Activated naive CD8-positive, alpha-beta T cell (primary cell): Measurements from ENCODE around the gene ANO6.

ENCODE experiments used
- H3K27ac Mint-ChIP-seq: one replicate; pipeline ENCODE4 v1.8.0; 2021; ENCODE audit warnings: mixed read lengths
- H3K27me3 Mint-ChIP-seq: one replicate; pipeline ENCODE4 v1.8.0; 2021; ENCODE audit warnings: mixed read lengths
- H3K36me3 Mint-ChIP-seq: one replicate; pipeline ENCODE4 v1.8.0; 2021; ENCODE audit warnings: mixed read lengths
- H3K4me1 Mint-ChIP-seq: one replicate; pipeline ENCODE4 v1.8.0; 2021; ENCODE audit warnings: low read depth, mixed read lengths
- H3K4me3 Mint-ChIP-seq: one replicate; pipeline ENCODE4 v1.8.0; 2021; ENCODE audit warnings: mild to moderate bottlenecking, mixed read lengths
- H3K9me3 Mint-ChIP-seq: one replicate; pipeline ENCODE4 v1.8.0; 2021; ENCODE audit warnings: low read depth, mixed read lengths

Gene ANO6

GRCh38 chr12:45439039-45439438 lies 223.1 kb downstream of the ANO6 start:
- H3K4me1 Mint-ChIP-seq, result no peaks in the 10 kb centered on the region
- H3K4me3 Mint-ChIP-seq, result no peak overlapping the region
- H3K36me3 Mint-ChIP-seq, result peaks cover 10% of the 10 kb centered on the region
- H3K9me3 Mint-ChIP-seq, result peaks cover 8% of the 10 kb centered on the region
- no peaks in the 10 kb centered on the region for H3K27me3 Mint-ChIP-seq
- H3K27ac Mint-ChIP-seq, result no peak overlapping the region

GRCh38 chr12:45446013-45446412 lies 230.1 kb downstream of the ANO6 start:
- Mint-ChIP-seq H3K9me3 (peaks cover 29% of the 10 kb centered on the region), H3K36me3 (peaks cover 20% of the 10 kb centered on the region), H3K27ac (no peak overlapping the region)

GRCh38 chr12:45458238-45458637 lies 242.3 kb downstream of the ANO6 start:
- Mint-ChIP-seq H3K27me3 (peaks cover 2% of the 10 kb centered on the region), H3K9me3 (no peaks in the 10 kb centered on the region), H3K36me3 (peaks cover 3% of the 10 kb centered on the region), H3K4me1 (no peaks in the 10 kb centered on the region), H3K4me3 (no peak overlapping the region), H3K27ac (no peak overlapping the region)

More at GRCh38 chr12:45446013-45446412, 230.1 kb downstream of the ANO6 start:
- Mint-ChIP-seq H3K4me3 (no peak overlapping the region), H3K27me3 (peaks cover 2% of the 10 kb centered on the region), H3K4me1 (no peaks in the 10 kb centered on the region)

- Mint-ChIP-seq H3K4me3 (no peak overlapping the region), H3K9me3 (no peaks in the 10 kb centered on the region), H3K27me3 (peaks cover 4% of the 10 kb centered on the region)
Measured at GRCh38 chr12:45458854-45459807, 243.2 kb downstream of the ANO6 start.

GRCh38 chr12:45462506-45462905 lies 246.6 kb downstream of the ANO6 start:
- Mint-ChIP-seq H3K9me3 (no peaks in the 10 kb centered on the region), H3K27ac (no peak overlapping the region), H3K27me3 (peaks cover 6% of the 10 kb centered on the region), H3K4me3 (no peak overlapping the region), H3K4me1 (no peaks in the 10 kb centered on the region), H3K36me3 (peaks cover 5% of the 10 kb centered on the region)

More at GRCh38 chr12:45458854-45459807, 243.2 kb downstream of the ANO6 start:
- no peak overlapping the region for H3K27ac Mint-ChIP-seq
- H3K4me1 Mint-ChIP-seq, result no peaks in the 10 kb centered on the region
- peaks cover 3% of the 10 kb centered on the region for H3K36me3 Mint-ChIP-seq

- Mint-ChIP-seq H3K36me3 (peaks cover 2% of the 10 kb centered on the region), H3K4me1 (peaks cover 5% of the 10 kb centered on the region), H3K9me3 (no peaks in the 10 kb centered on the region), H3K4me3 (no peak overlapping the region), H3K27ac (no peak overlapping the region), H3K27me3 (peaks cover 6% of the 10 kb centered on the region)
Measured at GRCh38 chr12:45464699-45465098, 248.8 kb downstream of the ANO6 start.

GRCh38 chr12:45468751-45469615 lies 253.1 kb downstream of the ANO6 start:
- H3K4me1 Mint-ChIP-seq, result peaks cover 21% of the 10 kb centered on the region
- peaks cover 7% of the 10 kb centered on the region for H3K9me3 Mint-ChIP-seq
- H3K4me3 Mint-ChIP-seq, result peak overlapping the region; percentile 49
- H3K27me3 Mint-ChIP-seq, result peaks cover 5% of the 10 kb centered on the region
- peaks cover 9% of the 10 kb centered on the region for H3K36me3 Mint-ChIP-seq
- no peak overlapping the region for H3K27ac Mint-ChIP-seq

GRCh38 chr12:45469902-45470301 lies 254.0 kb downstream of the ANO6 start:
- peaks cover 7% of the 10 kb centered on the region for H3K36me3 Mint-ChIP-seq
- no peak overlapping the region for H3K27ac Mint-ChIP-seq
- peak overlapping the region; percentile 49 for H3K4me3 Mint-ChIP-seq
- H3K9me3 Mint-ChIP-seq, result peaks cover 7% of the 10 kb centered on the region
- H3K27me3 Mint-ChIP-seq, result peaks cover 3% of the 10 kb centered on the region
- peaks cover 21% of the 10 kb centered on the region for H3K4me1 Mint-ChIP-seq

- peaks cover 3% of the 10 kb centered on the region for H3K27me3 Mint-ChIP-seq
- H3K9me3 Mint-ChIP-seq, result peaks cover 10% of the 10 kb centered on the region
- H3K4me3 Mint-ChIP-seq, result no peak overlapping the region
- peaks cover 21% of the 10 kb centered on the region for H3K4me1 Mint-ChIP-seq
- peaks cover 14% of the 10 kb centered on the region for H3K36me3 Mint-ChIP-seq
- H3K27ac Mint-ChIP-seq, result no peak overlapping the region
Measured at GRCh38 chr12:45473636-45474035, 257.7 kb downstream of the ANO6 start.

- Mint-ChIP-seq H3K4me1 (peaks cover 8% of the 10 kb centered on the region), H3K4me3 (no peak overlapping the region), H3K9me3 (peaks cover 18% of the 10 kb centered on the region)
Measured at GRCh38 chr12:45475594-45475993, 259.7 kb downstream of the ANO6 start.

GRCh38 chr12:45477526-45477925 lies 261.6 kb downstream of the ANO6 start:
- H3K27ac Mint-ChIP-seq, result no peak overlapping the region
- H3K4me3 Mint-ChIP-seq, result no peak overlapping the region
- H3K4me1 Mint-ChIP-seq, result no peaks in the 10 kb centered on the region
- peaks cover 20% of the 10 kb centered on the region for H3K36me3 Mint-ChIP-seq
- H3K9me3 Mint-ChIP-seq, result peaks cover 18% of the 10 kb centered on the region
- H3K27me3 Mint-ChIP-seq, result peaks cover 6% of the 10 kb centered on the region

More at GRCh38 chr12:45475594-45475993, 259.7 kb downstream of the ANO6 start:
- H3K36me3 Mint-ChIP-seq, result peaks cover 20% of the 10 kb centered on the region
- no peak overlapping the region for H3K27ac Mint-ChIP-seq
- H3K27me3 Mint-ChIP-seq, result peaks cover 6% of the 10 kb centered on the region

- Mint-ChIP-seq H3K27me3 (peaks cover 3% of the 10 kb centered on the region), H3K27ac (no peak overlapping the region), H3K4me1 (no peaks in the 10 kb centered on the region), H3K4me3 (no peak overlapping the region), H3K9me3 (peaks cover 12% of the 10 kb centered on the region), H3K36me3 (peaks cover 13% of the 10 kb centered on the region)
Measured at GRCh38 chr12:45478931-45479330, 263.0 kb downstream of the ANO6 start.

GRCh38 chr12:45481746-45482145 lies 265.9 kb downstream of the ANO6 start:
- H3K27ac Mint-ChIP-seq, result no peak overlapping the region
- H3K36me3 Mint-ChIP-seq, result peaks cover 13% of the 10 kb centered on the region
- H3K4me3 Mint-ChIP-seq, result no peak overlapping the region
- no peaks in the 10 kb centered on the region for H3K4me1 Mint-ChIP-seq
- H3K27me3 Mint-ChIP-seq, result peaks cover 3% of the 10 kb centered on the region
- H3K9me3 Mint-ChIP-seq, result peaks cover 12% of the 10 kb centered on the region

- H3K4me3 Mint-ChIP-seq, result no peak overlapping the region
- peaks cover 9% of the 10 kb centered on the region for H3K9me3 Mint-ChIP-seq
- H3K36me3 Mint-ChIP-seq, result peaks cover 7% of the 10 kb centered on the region
- H3K27me3 Mint-ChIP-seq, result peaks cover 3% of the 10 kb centered on the region
- no peak overlapping the region for H3K27ac Mint-ChIP-seq
- no peaks in the 10 kb centered on the region for H3K4me1 Mint-ChIP-seq
Measured at GRCh38 chr12:45483571-45483970, 267.7 kb downstream of the ANO6 start.
